A549 (cell line): ENCODE results near the gene PIPOX.

ENCODE experiments used
- CTCF ChIP-seq: fragments of >200 bp; sonication (Bioruptor Twin); formaldehyde crosslinking; IDR thresholded peaks from 3 replicates; pipeline ENCODE4 v1.5.1; 2016
- HDAC2 ChIP-seq: fragments of 200-600 bp; sonication (generic); IDR thresholded peaks from 2 replicates; pipeline ENCODE4 v1.6.1; 2016
- MAFK ChIP-seq: fragments of 450-650 bp; IDR thresholded peaks from 2 replicates; pipeline ENCODE4 v1.6.1; 2014; ENCODE audit not compliant: partially characterized antibody
- MAX ChIP-seq: IDR thresholded peaks from 2 replicates; pipeline ENCODE4 v1.6.1; 2012
- MAZ ChIP-seq: fragments of 150-350 bp; IDR thresholded peaks from 2 replicates; pipeline ENCODE4 v1.6.1; 2014; ENCODE audit warnings: antibody characterized with exemption, low read depth, low read length, borderline replicate concordance
- POLR2A ChIP-seq: IDR thresholded peaks from 2 replicates; pipeline ENCODE4 v1.6.1; 2012; ENCODE audit warnings: mild to moderate bottlenecking, low read length

GRCh38 chr17:29007456-29007855 is 35.5 kb upstream of the PIPOX start:
- no peak for TF ChIP-seq HDAC2
- no peak for TF ChIP-seq MAFK
- TF ChIP-seq MAZ: no peak
- TF ChIP-seq MAX: no peak
- TF ChIP-seq CTCF: no peak
- TF ChIP-seq POLR2A: no peak
